Activated T-helper 1 cell treated with anti-CD3 and anti-CD28 coated beads, Interleukin-12 subunit alpha, Interleukin-12 subunit beta, Interleukin-2, Interleukin-4 antibody, amounts not matched to agents 30 ng/mL and 10 ng/mL and 1 ng/mL, durations not matched to agents 14 hours and 24 hours and 36 hours (primary cell): ENCODE data around the gene CD81. TPM values are rescaled to one million over a fixed set of nuclear protein-coding genes. Genes with fewer than 3 reads are reported as not detected.
"Not testable (repeated sequence)": the region's sequence is repeated elsewhere in the genome, so short reads cannot be mapped to it uniquely, and the experiment has no call there.

Experiments used
- DNase-seq: peaks from one replicate; pipeline ENCODE4 v3.0.0; 2021; ENCODE audit warnings: low spot score
- H3K27ac Mint-ChIP-seq: one replicate; pipeline ENCODE4 v1.8.0; 2021; ENCODE audit warnings: mild to moderate bottlenecking, mixed read lengths
- H3K27me3 Mint-ChIP-seq: one replicate; pipeline ENCODE4 v1.8.0; 2022; ENCODE audit warnings: mild to moderate bottlenecking, moderate library complexity, mixed read lengths; ENCODE audit not compliant: insufficient read depth
- H3K36me3 Mint-ChIP-seq: one replicate; pipeline ENCODE4 v1.8.0; 2021; ENCODE audit warnings: low read depth, mixed read lengths
- H3K4me1 Mint-ChIP-seq: one replicate; pipeline ENCODE4 v1.8.0; 2021; ENCODE audit warnings: low read depth, mixed read lengths
- H3K4me3 Mint-ChIP-seq: one replicate; pipeline ENCODE4 v1.8.0; 2021; ENCODE audit warnings: mild to moderate bottlenecking, moderate library complexity, mixed read lengths
- H3K9me3 Mint-ChIP-seq: one replicate; pipeline ENCODE4 v1.8.0; 2021; ENCODE audit warnings: mixed read lengths
- intact Hi-C: fragments of 100-400 bp; cut with micrococcal nuclease; formaldehyde crosslinking; loops from one replicate; pipeline ENCODE4 v1.15.1; 2024
- total RNA-seq: library from RNA; stranded (reverse); gene quantifications from 2 replicates; pipeline ENCODE4 v1.2.3, GENCODE V29; 2022

The CD81 gene, protein sequence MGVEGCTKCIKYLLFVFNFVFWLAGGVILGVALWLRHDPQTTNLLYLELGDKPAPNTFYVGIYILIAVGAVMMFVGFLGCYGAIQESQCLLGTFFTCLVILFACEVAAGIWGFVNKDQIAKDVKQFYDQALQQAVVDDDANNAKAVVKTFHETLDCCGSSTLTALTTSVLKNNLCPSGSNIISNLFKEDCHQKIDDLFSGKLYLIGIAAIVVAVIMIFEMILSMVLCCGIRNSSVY
- 236 and 247 TPM in 2 replicates for total RNA-seq

DNA sequence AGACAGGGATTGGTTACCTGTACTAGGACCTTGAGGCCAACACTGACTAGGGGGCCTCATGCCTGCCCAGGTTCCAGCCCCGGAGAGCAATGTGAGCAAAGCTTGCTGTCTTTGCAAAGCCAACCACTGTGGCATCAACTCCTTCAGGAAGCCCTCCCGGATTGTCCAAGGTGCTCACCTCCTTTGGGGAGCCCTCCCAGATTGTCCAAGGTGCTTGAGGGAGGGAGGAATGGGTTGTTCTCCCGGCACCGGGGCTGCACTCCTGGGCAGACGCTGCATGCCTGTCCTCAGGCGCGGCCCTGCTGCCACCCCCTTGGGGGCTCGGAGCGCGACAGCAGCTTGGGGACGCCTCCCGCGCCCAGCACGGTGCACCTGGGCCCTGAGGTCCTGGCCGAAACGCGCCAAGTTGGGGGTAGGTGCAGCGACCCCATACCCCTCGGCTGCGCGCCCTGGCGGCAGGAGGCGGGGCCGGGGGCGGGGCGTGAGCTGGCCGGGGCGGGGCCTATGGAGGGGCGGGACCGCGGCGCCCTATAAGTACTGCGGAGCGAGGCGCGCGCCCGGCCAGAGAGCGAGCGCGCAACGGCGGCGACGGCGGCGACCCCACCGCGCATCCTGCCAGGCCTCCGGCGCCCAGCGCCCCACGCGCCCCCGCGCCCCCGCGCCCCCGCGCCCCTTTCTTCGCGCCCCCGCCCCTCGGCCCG is at the start of gene CD81:
Gene CD81 (plus strand): TSS at position 560 of the 701 bp plus-strand sequence. CDS start 240 bp downstream, outside the sequence.
- H3K4me3 Mint-ChIP-seq = peak within 1 kb of the TSS; percentile 90
- peaks cover 7% of the 10 kb centered on the region for H3K36me3 Mint-ChIP-seq
- intact Hi-C loops = loop anchor here (1.0 to 10.0 kb wide), 5 partner anchors 67 to 525 kb away; partner anchors contain the start of genes LSP1 and TRPM5
- H3K27ac Mint-ChIP-seq = peak within 1 kb of the TSS; percentile 87
- H3K4me1 Mint-ChIP-seq = peaks cover 10% of the 10 kb centered on the region
- H3K27me3 Mint-ChIP-seq = peaks cover 4% of the 10 kb centered on the region
- peak; percentile 51 for DNase-seq
- no peaks in the 10 kb centered on the region for H3K9me3 Mint-ChIP-seq

DNA sequence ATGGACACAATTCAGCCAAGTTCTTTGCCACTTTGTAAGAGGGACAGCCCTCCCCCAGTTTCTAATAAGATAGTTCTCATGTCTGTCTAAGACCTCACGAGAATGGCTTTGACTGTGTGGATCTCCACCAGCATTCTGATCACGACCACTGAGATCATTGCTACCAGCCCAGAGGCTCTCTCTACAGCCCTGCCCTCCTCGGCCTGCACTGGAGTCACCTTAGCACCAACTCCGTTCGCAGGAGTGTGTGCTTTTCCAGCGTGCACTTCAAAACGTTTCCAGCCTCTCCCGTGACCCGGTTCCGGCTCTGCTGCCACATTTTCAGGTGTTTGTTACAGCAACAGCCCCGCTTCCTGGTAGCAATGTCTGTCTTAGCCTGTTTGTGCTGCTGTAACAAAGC is 49.1 kb upstream of the CD81 start:
- Mint-ChIP-seq H3K4me1 (no peaks in the 10 kb centered on the region), H3K27me3 (no peaks in the 10 kb centered on the region), H3K27ac (no peak overlapping the region), H3K36me3 (no peaks in the 10 kb centered on the region), H3K9me3 (peaks cover 11% of the 10 kb centered on the region), H3K4me3 (no peak overlapping the region)
- intact Hi-C loops = no loop called here
- no peak for DNase-seq

GRCh38 chr11:2328656-2329354 is 48.3 kb upstream of the CD81 start:
- Mint-ChIP-seq H3K27ac (no peak overlapping the region), H3K4me3 (no peak overlapping the region), H3K9me3 (peaks cover 11% of the 10 kb centered on the region), H3K36me3 (no peaks in the 10 kb centered on the region), H3K4me1 (no peaks in the 10 kb centered on the region), H3K27me3 (no peaks in the 10 kb centered on the region)
- no peak for DNase-seq
- intact Hi-C loops = no loop called here

GRCh38 chr11:2329551-2329950 is 47.6 kb upstream of the CD81 start:
- intact Hi-C loops = no loop called here
- DNase-seq = no peak
- H3K4me1 Mint-ChIP-seq = no peaks in the 10 kb centered on the region
- no peak overlapping the region for H3K4me3 Mint-ChIP-seq
- H3K27ac Mint-ChIP-seq = no peak overlapping the region
- no peaks in the 10 kb centered on the region for H3K27me3 Mint-ChIP-seq
- H3K36me3 Mint-ChIP-seq = no peaks in the 10 kb centered on the region
- peaks cover 11% of the 10 kb centered on the region for H3K9me3 Mint-ChIP-seq

GRCh38 chr11:2330696-2331095 is 46.4 kb upstream of the CD81 start:
- H3K27ac Mint-ChIP-seq = no peak overlapping the region
- H3K36me3 Mint-ChIP-seq = no peaks in the 10 kb centered on the region
- H3K27me3 Mint-ChIP-seq = no peaks in the 10 kb centered on the region
- intact Hi-C loops = no loop called here
- H3K9me3 Mint-ChIP-seq = peaks cover 11% of the 10 kb centered on the region
- DNase-seq = no peak
- no peak overlapping the region for H3K4me3 Mint-ChIP-seq
- no peaks in the 10 kb centered on the region for H3K4me1 Mint-ChIP-seq

DNA sequence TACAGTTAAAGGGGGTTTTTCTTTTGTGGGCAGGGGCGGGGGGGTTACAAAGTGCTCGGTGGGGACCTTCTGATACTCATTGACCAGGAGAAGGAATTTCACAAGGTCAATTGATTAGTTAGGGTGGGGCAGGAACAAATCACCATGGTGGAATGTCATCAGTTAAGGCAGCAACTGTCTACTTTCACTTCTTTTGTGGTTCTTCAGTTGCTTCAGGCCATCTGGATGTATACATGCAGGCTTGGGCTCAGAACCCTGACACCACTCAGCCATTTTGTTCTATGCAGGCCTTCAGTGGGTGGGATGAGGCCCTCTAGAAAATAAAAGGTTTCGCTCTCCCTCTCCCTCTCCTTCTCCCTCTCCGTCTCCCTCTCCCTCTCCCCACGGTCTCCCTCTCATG is 45.7 kb upstream of the CD81 start:
- Mint-ChIP-seq H3K27ac (no peak overlapping the region), H3K36me3 (no peaks in the 10 kb centered on the region), H3K9me3 (peaks cover 11% of the 10 kb centered on the region), H3K4me3 (no peak overlapping the region), H3K27me3 (peaks cover 2% of the 10 kb centered on the region), H3K4me1 (no peaks in the 10 kb centered on the region)
- no peak for DNase-seq
- intact Hi-C loops = no loop called here

GRCh38 chr11:2332569-2332968 is 44.5 kb upstream of the CD81 start:
- H3K36me3 Mint-ChIP-seq, H3K27ac Mint-ChIP-seq, DNase-seq, H3K4me1 Mint-ChIP-seq, H3K4me3 Mint-ChIP-seq, intact Hi-C loops, H3K27me3 Mint-ChIP-seq: not testable (repeated sequence)
- H3K9me3 Mint-ChIP-seq = peaks cover 11% of the 10 kb centered on the region

- H3K27ac Mint-ChIP-seq, H3K4me3 Mint-ChIP-seq, DNase-seq, H3K36me3 Mint-ChIP-seq, H3K4me1 Mint-ChIP-seq, intact Hi-C loops, H3K27me3 Mint-ChIP-seq: not testable (repeated sequence)
- peaks cover 11% of the 10 kb centered on the region for H3K9me3 Mint-ChIP-seq
Observed at GRCh38 chr11:2333486-2334205, 43.5 kb upstream of the CD81 start.

GRCh38 chr11:2335286-2335685 is 41.8 kb upstream of the CD81 start:
- H3K27ac Mint-ChIP-seq, intact Hi-C loops, H3K4me3 Mint-ChIP-seq, H3K36me3 Mint-ChIP-seq, H3K4me1 Mint-ChIP-seq, DNase-seq: not testable (repeated sequence)
- peaks cover 11% of the 10 kb centered on the region for H3K9me3 Mint-ChIP-seq
- H3K27me3 Mint-ChIP-seq = peaks cover 11% of the 10 kb centered on the region

DNA sequence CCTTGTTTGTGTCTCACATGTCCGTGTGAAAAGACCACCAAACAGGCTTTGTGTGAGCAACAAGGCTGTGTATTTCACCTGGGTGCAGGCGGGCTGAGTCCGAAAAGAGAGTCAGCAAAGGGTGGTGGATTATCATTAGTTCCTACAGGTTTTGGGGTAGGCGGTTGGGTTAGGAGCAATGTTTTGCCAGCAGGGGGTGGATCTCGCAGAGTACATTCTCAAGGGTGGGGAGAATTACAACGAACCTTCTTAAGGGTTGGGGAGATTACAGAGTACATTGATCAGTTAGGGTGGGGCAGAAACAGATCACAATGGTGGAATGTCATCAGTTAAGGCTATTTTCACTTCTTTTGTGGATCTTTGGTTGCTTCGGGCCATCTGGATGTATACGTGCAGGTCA is 38.4 kb upstream of the CD81 start:
- H3K9me3 Mint-ChIP-seq, H3K36me3 Mint-ChIP-seq, H3K27ac Mint-ChIP-seq, intact Hi-C loops, H3K4me3 Mint-ChIP-seq, H3K4me1 Mint-ChIP-seq, DNase-seq: not testable (repeated sequence)
- H3K27me3 Mint-ChIP-seq = peaks cover 11% of the 10 kb centered on the region

DNA sequence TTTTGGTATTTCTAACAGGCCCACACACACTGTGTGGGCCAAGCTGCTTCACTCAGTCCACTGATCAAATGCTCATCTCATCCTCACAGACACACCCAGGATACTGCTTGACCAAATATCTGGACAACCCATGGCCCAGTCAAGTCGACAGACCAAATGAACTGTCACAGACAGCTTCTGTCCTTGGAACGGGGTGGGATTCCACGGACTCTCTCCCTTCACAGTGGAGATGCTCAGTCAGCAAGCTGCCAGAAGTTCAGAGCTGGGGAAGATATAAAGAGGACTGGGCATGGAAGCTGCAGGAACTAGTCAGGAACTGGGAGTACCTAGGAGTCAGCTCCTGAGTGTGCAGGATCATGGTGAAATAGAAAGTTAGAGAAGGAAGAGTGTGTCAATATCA is 34.6 kb upstream of the CD81 start:
- no peak for DNase-seq
- Mint-ChIP-seq H3K36me3 (no peaks in the 10 kb centered on the region), H3K4me1 (no peaks in the 10 kb centered on the region), H3K9me3 (no peaks in the 10 kb centered on the region), H3K27ac (no peak overlapping the region), H3K4me3 (no peak overlapping the region), H3K27me3 (peaks cover 2% of the 10 kb centered on the region)
- intact Hi-C loops = no loop called here

GRCh38 chr11:2342981-2343380 is 34.1 kb upstream of the CD81 start:
- DNase-seq = no peak
- H3K36me3 Mint-ChIP-seq = no peaks in the 10 kb centered on the region

GRCh38 chr11:2343502-2343901 is 33.6 kb upstream of the CD81 start:
- H3K36me3 Mint-ChIP-seq = no peaks in the 10 kb centered on the region
- intact Hi-C loops = no loop called here
- no peaks in the 10 kb centered on the region for H3K9me3 Mint-ChIP-seq
- DNase-seq = no peak
- H3K4me3 Mint-ChIP-seq = no peak overlapping the region
- H3K4me1 Mint-ChIP-seq = no peaks in the 10 kb centered on the region
- H3K27ac Mint-ChIP-seq = no peak overlapping the region
- H3K27me3 Mint-ChIP-seq = peaks cover 2% of the 10 kb centered on the region

More at GRCh38 chr11:2342981-2343380, 34.1 kb upstream of the CD81 start:
- Mint-ChIP-seq H3K27me3 (peaks cover 2% of the 10 kb centered on the region), H3K4me1 (no peaks in the 10 kb centered on the region), H3K4me3 (no peak overlapping the region), H3K27ac (no peak overlapping the region), H3K9me3 (no peaks in the 10 kb centered on the region)
- intact Hi-C loops = no loop called here
